Breast epithelium (tissue), 3 donors: ENCODE data around the gene CNDP1.
A peak's percentile ranks its signal among the peaks of the same experiment; 100 is the strongest.

ENCODE experiments used
- CTCF ChIP-seq, 3 donors: fragments of 450-650 bp; IDR thresholded peaks; one replicate each; pipeline ENCODE4 v1.5.1; 2016 to 2017; ENCODE audit warnings: antibody characterized with exemption in 3 of 3, mild to moderate bottlenecking in 3 of 3, moderate library complexity in 3 of 3
- POLR2A ChIP-seq: fragments of 450-650 bp; IDR thresholded peaks from one replicate; pipeline ENCODE4 v1.6.1; 2016; ENCODE audit warnings: antibody characterized with exemption, mild to moderate bottlenecking, moderate library complexity
- POLR2AphosphoS5 ChIP-seq, 3 donors: sonication (generic); formaldehyde crosslinking; IDR thresholded peaks; one replicate each; pipeline ENCODE4 v1.6.1; 2017; ENCODE audit warnings: antibody characterized with exemption in 3 of 3

DNA sequence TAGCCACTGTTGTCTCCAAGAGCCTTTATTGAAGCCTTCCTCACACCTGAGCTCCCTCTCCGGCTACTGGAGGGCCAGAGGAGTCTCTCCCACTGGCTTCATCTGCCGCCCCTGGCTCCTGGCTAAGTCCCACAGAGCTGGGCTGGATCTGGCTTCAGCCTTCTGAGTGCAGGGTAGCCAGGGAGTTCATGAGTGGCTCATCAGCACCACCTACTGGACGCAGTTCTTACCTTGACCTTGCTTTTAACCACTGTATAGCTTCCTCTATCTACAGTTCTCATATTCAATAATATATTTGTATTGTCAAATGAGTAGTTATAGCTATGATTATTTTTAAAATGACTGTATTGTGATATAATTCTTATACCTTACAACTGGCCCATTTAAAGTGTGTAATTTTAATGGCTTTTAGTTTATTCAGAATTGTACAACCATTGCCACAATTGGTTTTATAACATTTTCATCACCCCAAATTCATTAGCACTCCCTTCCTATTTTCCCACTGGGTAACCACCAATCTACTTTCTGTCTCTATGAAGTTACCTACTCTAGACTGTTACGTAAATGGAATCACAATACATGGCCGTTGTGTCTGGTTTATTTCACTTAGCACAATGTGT, 17.7 kb downstream of the CNDP1 start:
- TF ChIP-seq POLR2AphosphoS5 (IDR thresholded peaks at IDR 0.05) (no peak), CTCF (IDR thresholded peaks at IDR 0.05) (peak; percentile 57 to 76 (median 68)), POLR2A (no peak)
